Activated naive CD4-positive, alpha-beta T cell treated with anti-CD3 and anti-CD28 coated beads, Interleukin-2, amount 50 U/mL, for 16 hours (primary cell): ENCODE measurements around the gene RB1.

Source experiments
- DNase-seq: peaks from one replicate; pipeline ENCODE4 v3.0.0-alpha.2; 2020

RB1 gene

GRCh38 chr13:48303359-48304142 lies at the start of gene RB1:
TSS of gene RB1 (plus strand) at chr13:48303751. CDS start at chr13:48303913, 162 bp downstream.
- DNase-seq: peak; percentile 89

GRCh38 chr13:48253849-48254248 lies 49.7 kb upstream of the RB1 start:
- DNase-seq: no peak

- no peak for DNase-seq
Measured at GRCh38 chr13:48255090-48255489, 48.5 kb upstream of the RB1 start.

- DNase-seq: no peak
Measured at GRCh38 chr13:48255954-48256353, 47.6 kb upstream of the RB1 start.

GRCh38 chr13:48258002-48258401 lies 45.5 kb upstream of the RB1 start:
- no peak for DNase-seq

GRCh38 chr13:48258430-48258829 lies 45.1 kb upstream of the RB1 start:
- no peak for DNase-seq

- no peak for DNase-seq
Measured at GRCh38 chr13:48260970-48261369, 42.6 kb upstream of the RB1 start.

- DNase-seq: no peak
Measured at GRCh38 chr13:48263196-48263595, 40.4 kb upstream of the RB1 start.

GRCh38 chr13:48264058-48264457 lies 39.5 kb upstream of the RB1 start:
- DNase-seq: no peak

- no peak for DNase-seq
Measured at GRCh38 chr13:48265217-48265815, 38.2 kb upstream of the RB1 start.

- DNase-seq: no peak
Measured at GRCh38 chr13:48266150-48266549, 37.4 kb upstream of the RB1 start.

GRCh38 chr13:48266701-48267639 lies 36.6 kb upstream of the RB1 start:
- no peak for DNase-seq

GRCh38 chr13:48268019-48268418 lies 35.5 kb upstream of the RB1 start:
- no peak for DNase-seq

GRCh38 chr13:48273346-48273745 lies 30.2 kb upstream of the RB1 start:
- DNase-seq: no peak

GRCh38 chr13:48275507-48275906 lies 28.0 kb upstream of the RB1 start:
- DNase-seq: no peak

- no peak for DNase-seq
Measured at GRCh38 chr13:48278806-48279205, 24.7 kb upstream of the RB1 start.

GRCh38 chr13:48281556-48281955 lies 22.0 kb upstream of the RB1 start:
- DNase-seq: no peak

GRCh38 chr13:48291730-48292129 lies 11.8 kb upstream of the RB1 start:
- DNase-seq: no peak

GRCh38 chr13:48292650-48293049 lies 10.9 kb upstream of the RB1 start:
- no peak for DNase-seq

GRCh38 chr13:48294653-48295052 lies 8.9 kb upstream of the RB1 start:
- no peak for DNase-seq

- no peak for DNase-seq
Measured at GRCh38 chr13:48295271-48295670, 8.3 kb upstream of the RB1 start.

GRCh38 chr13:48296528-48296927 lies 7.0 kb upstream of the RB1 start:
- no peak for DNase-seq

- no peak for DNase-seq
Measured at GRCh38 chr13:48297131-48297786, 6.3 kb upstream of the RB1 start.
